Measurements from ENCODE around the gene CCNYL1. TPM values are rescaled to one million over a fixed set of nuclear protein-coding genes. Genes with fewer than 3 reads are reported as not detected.
A peak's percentile ranks its signal among the peaks of the same experiment; 100 is the strongest.

Gene CCNYL1
- total RNA-seq, 1 experiment from 2014 or later = 40.7 TPM

GRCh38 chr2:207670887-207671286, 40.6 kb upstream of the CCNYL1 start:
- Mint-ChIP-seq H3K4me1 (ENCODE audit: low read depth, unreplicated experiment) (peaks cover 18% of the 10 kb centered on the region), H3K36me3 (ENCODE audit: insufficient read depth, unreplicated experiment) (no peaks in the 10 kb centered on the region), H3K27me3 (ENCODE audit: insufficient read depth, unreplicated experiment) (no peaks in the 10 kb centered on the region), H3K9me3 (ENCODE audit: unreplicated experiment) (no peaks in the 10 kb centered on the region), H3K4me3 (ENCODE audit: unreplicated experiment) (no peak overlapping the region), H3K27ac (ENCODE audit: unreplicated experiment) (no peak overlapping the region)
- TF ChIP-seq CTCF (IDR thresholded peaks at IDR 0.05; ENCODE audit: insufficient read depth in 1 of 2, low read depth in 1 of 2, low read length in 1 of 2, severe bottlenecking in 1 of 2, unreplicated experiment in 1 of 2) = no peak
- Histone ChIP-seq H3K4me3 (ENCODE audit: low read depth, low read length) (no peak overlapping the region), H3K27me3 (replicated peaks; ENCODE audit: control insufficient read depth, insufficient read depth, low read length) (no peaks in the 10 kb centered on the region), H3K4me1 (peaks cover 14% of the 10 kb centered on the region; the same call in 1 of the 2 replicates), H3K9me3 (no peaks in the 10 kb centered on the region), H3K36me3 (ENCODE audit: control insufficient read depth, insufficient read depth, low read length) (no peaks in the 10 kb centered on the region)
- POLR2A ChIA-PET = no interaction called here
- DNase-seq = peak in 1 of 2 experiments; percentile 24
- intact Hi-C loops (cut with micrococcal nuclease; ENCODE audit: unreplicated experiment) = no loop called here
- CTCF ChIA-PET = no interaction called here
- BruUV-seq (replicated peaks) = no TSS peak

GRCh38 chr2:207673431-207673830, 38.0 kb upstream of the CCNYL1 start:
- H3K36me3 Mint-ChIP-seq (ENCODE audit: insufficient read depth, unreplicated experiment) = peaks cover 7% of the 10 kb centered on the region
- H3K4me3 Mint-ChIP-seq (ENCODE audit: unreplicated experiment) = no peak overlapping the region
- H3K27me3 ChIP-seq (replicated peaks; ENCODE audit: control insufficient read depth, insufficient read depth, low read length) = no peaks in the 10 kb centered on the region
- H3K36me3 ChIP-seq (ENCODE audit: control insufficient read depth, insufficient read depth, low read length) = no peaks in the 10 kb centered on the region
- H3K4me3 ChIP-seq (ENCODE audit: low read depth, low read length) = no peak overlapping the region
- no peaks in the 10 kb centered on the region for H3K9me3 ChIP-seq
- no peaks in the 10 kb centered on the region for H3K27me3 Mint-ChIP-seq (ENCODE audit: insufficient read depth, unreplicated experiment)
- ChIA-PET POLR2A (no interaction called here), CTCF (no interaction called here)
- no peak for DNase-seq
- no TSS peak for BruUV-seq (replicated peaks)
- H3K4me1 ChIP-seq = peaks cover 34% of the 10 kb centered on the region
- H3K9me3 Mint-ChIP-seq (ENCODE audit: unreplicated experiment) = no peaks in the 10 kb centered on the region
- peak overlapping the region; percentile 31 for H3K27ac Mint-ChIP-seq (ENCODE audit: unreplicated experiment)
- TF ChIP-seq CTCF (IDR thresholded peaks at IDR 0.05; ENCODE audit: insufficient read depth in 1 of 2, low read depth in 1 of 2, low read length in 1 of 2, severe bottlenecking in 1 of 2, unreplicated experiment in 1 of 2) = no peak
- intact Hi-C loops (cut with micrococcal nuclease; ENCODE audit: unreplicated experiment) = no loop called here
- peaks cover 29% of the 10 kb centered on the region for H3K4me1 Mint-ChIP-seq (ENCODE audit: low read depth, unreplicated experiment)

- no peaks in the 10 kb centered on the region for H3K9me3 ChIP-seq
- H3K36me3 Mint-ChIP-seq (ENCODE audit: insufficient read depth, unreplicated experiment) = peaks cover 7% of the 10 kb centered on the region
- no peak overlapping the region for H3K27ac Mint-ChIP-seq (ENCODE audit: unreplicated experiment)
- H3K4me1 ChIP-seq = peaks cover 34% of the 10 kb centered on the region
- POLR2A ChIA-PET = no interaction called here
- no peak for TF ChIP-seq CTCF (IDR thresholded peaks at IDR 0.05; ENCODE audit: insufficient read depth in 1 of 2, low read depth in 1 of 2, low read length in 1 of 2, severe bottlenecking in 1 of 2, unreplicated experiment in 1 of 2)
- H3K4me3 Mint-ChIP-seq (ENCODE audit: unreplicated experiment) = no peak overlapping the region
- H3K4me3 ChIP-seq (ENCODE audit: low read depth, low read length) = no peak overlapping the region
- CTCF ChIA-PET = no interaction called here
- BruUV-seq (replicated peaks) = no TSS peak
- no peaks in the 10 kb centered on the region for H3K27me3 ChIP-seq (replicated peaks; ENCODE audit: control insufficient read depth, insufficient read depth, low read length)
- intact Hi-C loops (cut with micrococcal nuclease; ENCODE audit: unreplicated experiment) = loop anchor here (1.0 kb wide), 1 partner anchor 60 kb away; no protein-coding TSS in a partner anchor
- H3K9me3 Mint-ChIP-seq (ENCODE audit: unreplicated experiment) = no peaks in the 10 kb centered on the region
- H3K27me3 Mint-ChIP-seq (ENCODE audit: insufficient read depth, unreplicated experiment) = no peaks in the 10 kb centered on the region
- peaks cover 30% of the 10 kb centered on the region for H3K4me1 Mint-ChIP-seq (ENCODE audit: low read depth, unreplicated experiment)
- no peaks in the 10 kb centered on the region for H3K36me3 ChIP-seq (ENCODE audit: control insufficient read depth, insufficient read depth, low read length)
- DNase-seq = no peak
Observed at GRCh38 chr2:207674266-207674774, 37.1 kb upstream of the CCNYL1 start.

All from Caco-2 (cell line).